ENCODE results near the gene CATSPER1.
A peak's percentile ranks its signal among the peaks of the same experiment; 100 is the strongest.
"Not testable (repeated sequence)": the region's sequence is repeated elsewhere in the genome, so short reads cannot be mapped to it uniquely, and the experiment has no call there.

CATSPER1 gene

DNA sequence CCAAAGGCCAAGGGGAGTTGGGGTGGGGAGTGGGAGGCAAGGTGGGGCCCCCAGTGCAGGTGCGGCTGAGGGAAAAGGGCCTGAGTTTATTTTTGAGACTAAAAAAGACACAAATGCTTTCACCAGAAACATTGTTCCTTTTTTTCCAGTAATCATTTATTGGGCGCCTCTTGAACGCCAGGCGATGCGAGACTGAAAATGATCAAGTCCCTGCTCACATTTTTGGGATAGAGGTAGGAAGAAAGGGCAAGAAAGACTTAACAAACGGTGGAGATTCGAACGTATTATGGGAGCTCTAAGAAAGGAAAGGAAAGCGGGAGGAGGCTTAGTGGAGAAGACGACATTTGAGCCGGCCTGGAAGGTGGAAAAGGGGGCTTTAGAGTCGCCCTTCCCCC is 25.1 kb upstream of the CATSPER1 start:
- DNase-seq: no peak

DNA sequence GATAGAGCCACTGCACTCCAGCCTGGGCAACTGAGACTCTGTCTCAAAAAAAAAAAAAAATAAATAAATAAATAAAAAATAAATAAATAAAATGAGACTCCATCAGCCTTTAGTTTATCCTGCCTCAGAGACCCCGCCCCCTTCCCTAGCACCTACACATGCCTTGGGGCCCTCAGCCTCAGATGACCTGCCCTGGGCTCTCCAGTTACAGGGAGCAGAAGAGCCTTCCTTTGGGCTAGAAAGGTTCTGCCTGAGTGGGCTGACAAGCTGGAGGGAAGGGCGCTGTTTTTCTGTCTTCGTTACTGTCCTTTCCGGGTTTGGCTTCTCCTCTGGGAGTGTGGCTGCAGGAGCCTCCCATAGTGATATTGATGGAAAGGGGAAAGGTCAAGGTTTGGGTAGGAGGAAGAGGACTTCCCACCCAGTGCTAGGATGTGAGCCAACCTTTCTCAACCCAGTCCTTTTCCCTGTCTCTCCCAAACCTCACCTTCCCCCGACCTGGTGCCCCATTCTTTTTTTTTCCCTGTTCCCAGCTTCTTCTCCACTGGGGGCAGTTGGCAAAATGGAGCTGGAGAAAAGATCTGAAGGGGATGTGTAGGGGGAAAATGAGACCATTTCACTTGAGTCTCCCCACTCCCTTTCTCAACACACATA is 24.4 kb upstream of the CATSPER1 start:
- no peak for DNase-seq

DNA sequence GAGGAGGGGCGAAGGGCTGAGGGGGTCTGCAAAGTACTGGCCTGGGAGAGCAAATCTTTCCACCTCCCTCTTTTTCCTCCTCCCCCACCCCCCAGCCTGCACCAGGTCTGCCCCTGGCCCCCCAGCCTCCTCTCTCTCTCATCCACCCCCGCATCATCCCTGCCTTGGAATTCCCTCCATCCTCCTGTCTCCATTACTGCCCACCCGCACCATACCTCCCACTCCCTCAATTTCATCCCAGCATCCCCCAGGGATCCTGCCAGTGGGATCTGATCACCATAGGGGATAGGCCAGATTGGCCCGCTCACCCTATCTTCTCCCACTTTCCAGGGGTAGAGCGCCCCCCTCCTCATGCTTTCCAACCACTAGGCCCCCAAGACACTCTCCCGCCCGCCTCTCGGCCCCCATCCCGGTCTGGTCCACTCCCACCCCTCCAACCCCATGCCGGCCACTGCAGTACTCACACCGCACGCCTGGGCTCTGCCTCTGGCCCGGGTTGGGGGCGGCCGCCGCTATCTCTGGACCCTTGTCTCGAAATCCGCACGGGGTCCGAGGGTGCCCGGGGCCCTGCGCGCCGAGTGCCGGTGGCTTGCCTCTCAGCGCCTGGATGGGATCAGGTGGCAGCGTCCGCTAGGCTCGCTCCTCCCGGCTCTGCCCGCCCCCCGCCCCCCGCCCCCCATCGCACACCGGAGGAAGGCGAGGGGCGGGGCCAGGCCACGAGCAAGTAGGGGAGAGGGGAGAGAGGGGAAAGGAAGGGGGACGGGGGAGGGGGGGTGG is 22.5 kb upstream of the CATSPER1 start, which contains the start of gene GAL3ST3:
GAL3ST3 (minus strand) TSS at position 615 of the 777 bp plus-strand sequence. CDS start 3,746 bp downstream, outside the sequence.
- no peak for DNase-seq

DNA sequence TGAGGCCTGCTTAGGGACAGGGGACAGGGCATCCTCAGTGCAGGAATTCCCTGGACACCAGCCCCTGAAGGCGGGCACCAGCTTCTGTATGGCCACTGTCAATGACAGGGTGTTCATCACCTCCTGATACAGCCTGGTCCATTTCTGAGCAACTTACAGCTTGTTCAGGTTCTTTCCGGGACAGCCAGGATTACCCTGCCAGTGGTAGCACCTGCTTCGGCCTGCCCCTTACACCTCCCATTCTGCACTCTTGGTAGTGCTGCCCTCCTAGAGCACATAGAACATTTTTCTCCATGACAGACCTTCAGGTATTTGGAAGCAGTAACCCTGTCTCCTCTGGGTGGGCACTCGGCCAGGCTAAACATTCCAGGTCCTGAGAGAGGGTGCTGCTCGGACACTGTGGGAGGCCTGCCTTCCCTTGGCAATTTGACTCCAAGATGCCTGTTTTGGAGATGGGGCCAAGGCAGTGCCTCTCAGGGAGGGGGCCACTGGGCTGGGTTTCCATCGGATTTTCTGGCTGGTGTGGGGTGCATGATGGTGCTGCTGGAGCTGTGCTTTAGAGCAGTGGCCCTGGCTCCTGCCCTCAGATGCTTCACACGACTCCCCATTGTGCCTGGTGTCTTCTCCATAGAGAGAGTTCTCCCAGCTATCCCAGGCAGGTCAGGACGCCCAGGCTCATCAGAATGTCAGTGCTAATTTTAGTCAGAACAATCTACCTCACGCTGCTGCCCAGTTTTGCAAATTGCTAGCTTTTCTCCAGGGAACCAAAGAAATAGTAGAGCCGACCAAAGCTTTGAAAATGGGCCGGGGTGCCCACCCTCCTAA is 21.5 kb upstream of the CATSPER1 start:
- DNase-seq: no peak

DNA sequence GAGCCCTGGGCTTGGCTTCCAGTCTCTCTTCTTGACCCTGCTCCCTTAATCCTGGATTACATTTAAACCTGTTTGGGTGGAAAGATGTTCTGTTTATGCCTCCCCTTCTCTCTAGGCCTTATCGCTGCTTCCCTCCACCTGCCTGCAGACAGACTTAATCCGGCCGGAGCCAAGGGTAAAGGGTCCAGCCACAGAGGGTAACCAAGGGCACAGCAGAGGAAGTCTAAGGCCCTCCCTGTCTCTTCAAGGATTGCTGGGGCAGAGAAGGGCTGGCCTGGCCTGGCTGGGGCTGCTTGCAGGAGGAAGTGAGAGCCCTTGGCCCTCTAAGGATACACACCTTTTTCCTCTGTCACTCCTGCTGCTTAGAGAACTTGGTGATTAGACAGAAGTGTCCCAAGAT is 20.6 kb upstream of the CATSPER1 start:
- DNase-seq: no peak

DNA sequence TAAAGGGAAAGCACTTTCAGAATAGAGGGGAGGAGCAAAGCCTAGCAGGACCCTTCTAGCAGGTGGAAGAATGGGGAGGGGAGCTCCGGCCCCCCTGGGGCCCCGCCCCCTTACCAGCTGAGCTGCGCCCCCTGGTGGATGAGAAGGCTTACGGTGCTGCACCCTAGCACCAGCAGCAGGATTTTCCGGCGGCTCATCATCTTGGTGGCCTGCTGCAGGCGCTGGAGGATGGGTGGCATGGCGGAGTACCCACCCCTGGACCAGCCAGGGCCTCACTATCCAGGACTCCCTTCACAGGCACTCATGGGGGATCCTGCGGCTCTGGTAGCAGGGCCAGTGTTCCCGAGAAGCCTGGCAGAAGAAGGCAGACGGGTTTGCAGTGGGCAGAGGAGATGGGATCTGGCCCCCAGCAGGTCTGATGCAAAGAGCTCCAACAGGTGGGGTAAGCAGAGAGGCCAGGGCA is 18.9 kb upstream of the CATSPER1 start:
- DNase-seq: peak; percentile 61

DNA sequence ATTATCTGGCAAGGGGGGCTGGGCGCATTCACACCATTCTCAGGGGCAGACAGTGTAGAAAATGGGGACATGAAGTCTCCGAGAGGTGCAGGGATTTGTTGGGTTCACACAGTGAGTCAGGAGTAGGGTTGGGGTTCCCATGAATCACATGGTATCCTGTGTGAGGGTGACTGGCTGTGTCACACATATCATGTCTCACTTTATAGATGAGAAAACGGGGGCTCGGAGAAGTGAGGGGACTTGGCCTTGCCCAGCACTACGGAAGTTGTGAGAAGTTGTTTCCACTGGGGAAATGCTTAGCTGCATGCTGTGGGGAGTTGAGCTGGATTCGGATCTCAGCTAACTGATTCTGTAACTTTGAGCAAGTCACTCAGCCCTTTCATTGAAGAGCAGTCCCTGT is 18.5 kb upstream of the CATSPER1 start:
- no peak for DNase-seq

DNA sequence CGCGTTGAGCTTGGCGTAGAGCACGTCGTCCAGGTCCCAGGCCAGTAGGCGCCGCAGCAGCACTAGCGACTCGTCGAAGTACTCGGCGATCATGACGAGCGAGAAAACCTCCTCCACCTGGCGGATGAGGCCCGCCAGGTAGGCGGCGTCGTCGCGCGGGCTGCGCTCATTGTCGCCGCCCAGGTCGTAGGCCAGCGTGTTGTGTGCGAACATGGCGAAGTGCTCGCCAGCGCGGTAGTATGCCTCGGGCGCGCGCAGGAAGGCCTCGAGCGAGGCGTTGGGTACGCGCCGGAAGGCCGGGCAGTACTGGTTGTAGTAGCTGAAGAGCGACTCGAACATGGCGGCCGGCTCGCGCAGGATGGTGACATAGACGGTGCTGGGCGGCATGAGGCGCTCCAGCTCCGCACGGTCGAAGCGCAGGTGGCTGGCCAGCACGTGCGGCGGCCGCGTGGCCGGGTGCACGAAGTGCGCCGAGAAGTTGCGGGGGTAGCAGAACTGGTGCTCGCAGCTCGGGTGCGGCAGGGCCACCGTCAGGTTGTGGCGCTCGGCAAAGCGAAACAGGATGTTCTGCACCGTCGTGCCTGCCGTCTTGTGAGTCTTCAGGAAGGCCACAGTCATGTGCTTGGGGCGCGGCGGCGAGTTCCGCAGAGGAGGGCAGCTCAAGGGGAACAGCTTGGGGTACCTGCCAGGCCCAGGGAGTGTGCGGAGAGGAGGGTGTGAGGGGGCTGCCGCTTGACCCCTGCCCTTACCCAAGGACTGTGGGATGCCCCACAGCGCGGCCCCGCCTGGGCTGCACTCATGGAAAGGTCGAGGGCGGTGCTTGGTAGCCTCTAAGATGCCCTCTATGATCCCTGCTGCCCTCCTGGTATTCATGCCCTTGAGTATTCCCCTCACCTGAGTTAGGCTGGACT is 17.0 kb upstream of the CATSPER1 start:
- no peak for DNase-seq

DNA sequence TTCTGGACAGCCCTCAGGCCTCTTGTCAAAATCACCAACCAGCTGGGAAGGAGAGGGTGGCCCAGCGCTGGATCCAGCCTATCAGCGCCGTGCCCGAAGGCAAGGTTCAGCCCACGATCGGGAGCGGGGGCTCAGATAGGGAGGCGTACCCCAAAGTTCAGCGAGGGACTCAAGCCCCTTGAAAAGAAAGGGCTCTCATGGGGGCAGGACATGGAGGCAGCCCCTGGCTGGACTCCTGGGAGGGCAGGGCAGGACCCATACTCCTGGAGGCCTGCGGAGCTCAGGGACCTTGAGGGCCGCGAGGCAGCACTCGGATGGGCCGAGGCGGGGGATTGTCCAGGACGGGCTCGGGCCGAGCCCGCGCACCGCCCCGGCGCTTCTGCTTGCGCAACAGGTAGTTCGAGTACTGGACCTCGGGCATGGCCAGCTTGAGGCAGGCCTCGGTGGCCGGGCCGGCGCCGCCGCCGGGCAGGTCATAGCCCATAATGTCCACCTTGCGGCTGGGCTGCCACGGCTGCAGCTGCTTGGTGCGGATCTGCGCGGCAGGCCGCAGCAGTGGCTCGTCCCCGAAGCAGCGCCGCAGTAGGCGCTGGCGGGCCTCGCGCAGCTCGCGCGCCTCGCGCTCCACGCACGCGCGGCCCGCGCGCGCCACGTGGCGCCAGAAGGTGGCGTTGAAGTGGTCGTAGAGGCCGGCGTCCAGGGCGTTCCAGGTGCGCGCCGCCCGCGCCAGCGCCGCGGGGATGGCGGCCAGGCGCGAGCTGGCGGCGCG is 16.1 kb upstream of the CATSPER1 start:
- DNase-seq: no peak

DNA sequence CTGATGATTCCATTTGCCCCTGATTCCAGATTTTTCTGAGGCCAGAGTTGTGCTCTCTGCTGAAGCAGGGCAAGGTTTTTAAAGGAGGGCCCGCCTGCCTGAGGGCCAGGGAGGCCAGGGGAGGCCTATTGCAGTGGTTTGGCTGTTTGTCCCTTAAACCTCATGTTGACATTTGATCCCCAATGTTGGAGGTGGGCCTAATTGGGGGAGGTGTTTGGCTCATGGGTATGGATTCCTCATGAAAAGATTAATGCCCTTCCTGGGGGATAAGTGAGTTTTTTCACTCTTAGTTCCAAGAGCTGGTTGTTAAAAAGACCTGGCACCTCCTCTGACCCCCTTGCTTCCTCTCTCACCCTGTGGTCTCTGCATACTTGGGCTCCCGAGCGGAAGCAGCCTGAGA is 13.5 kb upstream of the CATSPER1 start:
- no peak for DNase-seq

DNA sequence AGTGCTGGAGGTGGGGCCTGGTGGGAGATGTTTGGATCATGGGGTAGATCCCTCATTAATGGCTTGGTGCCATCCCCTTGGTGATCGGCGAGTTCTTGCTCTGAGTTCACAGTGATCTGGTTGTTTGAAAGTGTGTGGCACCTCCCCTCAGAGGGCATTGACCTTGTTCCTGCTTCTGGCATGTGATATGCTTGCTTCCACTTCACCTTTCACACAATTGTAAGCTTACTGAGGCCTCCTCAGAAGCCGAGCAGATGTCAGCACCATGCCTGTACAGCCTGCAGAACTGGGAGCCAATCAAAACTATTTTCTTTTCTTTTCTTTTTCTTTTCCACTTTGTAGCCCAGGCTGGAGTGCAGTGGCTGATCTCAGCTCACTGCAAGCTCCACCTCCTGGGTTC is 11.0 kb upstream of the CATSPER1 start:
- DNase-seq: no peak

DNA sequence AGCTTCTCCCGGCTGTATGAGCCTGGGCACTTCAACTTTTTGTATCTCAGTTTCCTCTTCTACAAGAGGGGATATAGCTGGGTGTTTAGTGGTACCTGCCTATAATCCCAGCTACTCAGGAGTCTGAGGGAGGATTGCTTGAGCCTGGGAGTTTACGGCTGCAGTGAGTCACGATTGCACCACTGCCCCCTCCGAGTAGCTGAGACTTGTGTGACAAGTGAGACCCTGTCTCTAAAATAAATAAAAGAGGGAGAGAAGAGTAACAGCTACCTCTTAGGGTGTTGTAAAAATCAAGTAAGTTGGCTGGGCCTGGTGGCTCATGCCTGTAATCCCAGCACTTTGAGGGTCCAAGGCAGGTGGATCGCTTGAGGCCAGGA is 10.0 kb upstream of the CATSPER1 start:
- DNase-seq: no peak

DNA sequence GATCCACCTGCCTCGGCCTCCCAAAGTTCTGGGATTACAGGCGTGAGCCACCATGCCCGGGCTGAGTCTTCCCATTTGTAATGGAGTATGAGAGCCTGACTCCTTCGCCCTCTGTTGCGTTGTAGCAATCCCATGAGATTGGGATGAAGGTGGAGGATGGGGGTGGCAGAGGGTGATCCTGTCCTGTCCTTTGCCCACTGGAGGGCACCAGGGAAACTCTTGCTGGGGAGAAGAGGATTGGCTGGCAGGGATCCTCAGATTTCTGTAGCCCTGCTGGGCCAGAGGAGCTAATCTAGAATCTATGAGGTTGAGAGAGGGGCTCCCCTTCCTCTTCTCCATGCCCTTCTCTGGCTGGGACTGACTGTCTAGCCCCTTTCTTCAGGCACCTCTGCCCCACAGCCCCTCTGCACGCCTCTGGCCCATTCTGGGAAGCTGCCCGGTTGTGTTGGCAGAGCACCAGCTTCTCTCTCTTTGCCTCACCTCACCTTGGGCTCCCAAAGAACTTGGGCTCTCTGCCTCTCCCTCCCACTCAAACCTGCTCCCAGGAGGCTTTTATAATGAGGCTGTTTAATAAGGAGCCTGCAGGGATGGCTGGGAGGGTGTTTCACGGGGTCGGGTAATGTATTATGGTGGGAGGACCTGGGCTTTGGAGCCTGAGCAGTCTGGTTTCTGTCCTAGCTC is 9.5 kb upstream of the CATSPER1 start:
- DNase-seq: no peak

DNA sequence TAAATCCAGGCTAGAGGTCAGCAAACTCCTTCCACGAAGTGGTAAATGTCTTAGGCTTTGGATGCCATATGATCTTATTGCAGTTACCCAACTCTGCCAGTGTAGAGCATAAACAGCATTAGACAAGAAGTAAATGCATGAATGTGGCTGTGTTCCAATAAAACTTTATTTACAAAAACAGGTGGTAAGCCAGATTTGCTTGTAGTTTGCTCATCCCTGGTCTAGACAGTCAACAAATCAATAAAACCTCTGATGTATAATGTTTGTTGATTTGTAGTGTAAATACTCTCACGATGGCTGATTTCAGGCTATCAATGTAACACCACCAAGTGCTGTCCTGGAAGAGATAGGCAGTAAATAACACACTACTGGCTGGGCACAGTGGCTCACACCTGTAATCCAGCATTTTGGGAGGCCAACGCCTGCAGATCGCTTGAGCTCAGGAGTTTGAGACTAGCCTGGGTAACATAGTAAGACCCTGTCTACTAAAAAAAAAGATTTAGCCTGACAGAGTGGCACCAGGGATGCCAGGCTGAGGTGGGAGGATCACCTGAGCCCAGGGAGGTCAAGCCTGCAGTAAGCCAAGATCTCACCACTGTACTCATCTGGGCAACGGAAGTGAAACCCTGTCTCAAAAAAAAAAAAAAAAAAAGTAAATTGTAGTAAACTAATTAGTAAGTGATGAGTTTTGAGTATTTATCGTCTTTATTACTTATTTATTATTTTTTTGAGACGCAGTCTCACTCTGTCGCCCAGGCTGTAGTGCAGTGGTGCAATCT is 6.9 kb upstream of the CATSPER1 start:
- DNase-seq: no peak

DNA sequence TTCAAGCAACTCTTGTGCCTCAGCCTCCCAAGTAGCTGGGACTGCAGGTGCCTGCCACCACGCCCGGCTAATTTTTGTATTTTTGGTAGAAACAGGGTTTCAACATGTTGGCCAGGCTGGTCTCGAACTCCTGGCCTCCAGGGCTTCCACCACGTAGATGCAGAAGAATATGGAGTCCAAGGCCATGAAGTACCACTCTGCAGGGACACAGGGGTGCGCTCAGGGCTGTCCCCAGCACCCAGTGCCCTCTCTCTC is 3.2 kb downstream of the CATSPER1 start:
- not testable (repeated sequence) for DNase-seq

DNA sequence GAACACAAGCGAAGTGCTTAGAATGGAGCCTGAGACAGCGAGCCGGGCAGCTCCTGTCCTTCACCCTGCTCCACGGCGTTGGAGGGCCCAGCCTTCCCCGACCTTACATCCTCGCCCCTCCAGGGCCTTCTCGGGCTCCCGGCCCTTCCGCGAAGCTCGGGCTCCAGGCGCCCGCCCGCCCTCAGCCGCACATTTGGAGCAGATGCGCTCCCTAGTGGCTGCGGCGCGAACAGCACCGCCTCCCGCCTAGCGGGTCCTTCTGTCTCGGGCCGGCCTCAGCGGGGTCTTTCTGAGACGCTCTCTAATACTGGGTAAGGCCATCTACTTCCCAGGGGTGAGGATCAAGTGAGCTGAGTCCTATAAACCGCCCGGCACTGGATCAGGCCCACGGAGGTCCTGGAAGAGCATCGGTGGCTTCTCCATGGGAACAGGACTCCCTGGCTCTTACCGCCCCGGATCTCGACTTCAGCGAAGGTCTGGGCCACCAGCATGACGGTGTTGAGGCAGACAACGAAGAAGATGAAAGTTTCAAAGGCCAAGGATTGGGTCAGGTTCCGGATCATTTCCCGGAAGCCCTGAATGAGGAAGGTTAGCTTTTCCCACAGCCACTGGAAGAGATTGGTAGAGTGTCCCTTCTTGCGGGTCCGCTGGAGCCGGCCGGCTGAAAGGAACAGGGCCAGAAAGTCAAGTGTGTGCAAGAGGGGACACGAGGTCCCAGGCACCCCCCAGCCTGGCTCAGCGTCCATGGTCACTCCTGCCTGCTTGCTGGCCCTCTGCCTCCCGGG is 3.7 kb downstream of the CATSPER1 start:
- peak; percentile 39 for DNase-seq

DNA sequence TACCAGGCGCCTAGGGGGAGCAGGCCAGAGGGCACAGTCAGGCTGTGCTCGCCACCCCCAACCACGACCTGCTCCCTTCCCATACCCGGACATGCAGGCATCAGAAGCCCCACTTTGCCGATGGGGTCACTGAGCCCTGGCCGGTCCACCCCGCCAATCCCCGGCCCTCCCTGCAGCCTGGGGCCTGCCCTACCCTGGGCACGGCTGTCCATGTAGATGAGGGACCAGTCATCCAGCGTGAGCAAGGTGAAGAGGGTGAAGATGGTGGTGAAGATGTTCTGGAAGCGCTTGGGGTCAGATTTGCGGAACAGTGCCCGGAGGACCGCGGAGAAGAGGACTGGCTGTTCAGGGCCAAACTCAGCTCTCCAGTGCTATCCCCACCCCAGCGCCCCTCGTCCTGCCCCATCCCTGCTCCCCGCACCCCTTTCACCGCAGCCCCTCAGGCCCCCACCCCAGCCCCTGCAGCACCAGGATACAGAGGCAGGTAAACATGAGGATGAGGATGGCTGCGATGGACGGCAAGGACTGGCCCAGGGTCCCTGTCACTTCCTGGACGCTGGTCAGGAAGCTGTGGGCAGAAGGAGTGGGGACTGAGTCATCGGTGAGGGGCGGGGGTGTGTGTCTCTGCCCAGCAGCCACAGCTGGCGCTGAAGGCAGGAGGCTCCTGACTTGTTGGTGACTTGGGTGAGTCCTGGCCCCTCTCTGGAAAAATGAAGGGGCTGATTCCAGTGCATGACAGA is 5.5 kb downstream of the CATSPER1 start:
- DNase-seq: no peak

DNA sequence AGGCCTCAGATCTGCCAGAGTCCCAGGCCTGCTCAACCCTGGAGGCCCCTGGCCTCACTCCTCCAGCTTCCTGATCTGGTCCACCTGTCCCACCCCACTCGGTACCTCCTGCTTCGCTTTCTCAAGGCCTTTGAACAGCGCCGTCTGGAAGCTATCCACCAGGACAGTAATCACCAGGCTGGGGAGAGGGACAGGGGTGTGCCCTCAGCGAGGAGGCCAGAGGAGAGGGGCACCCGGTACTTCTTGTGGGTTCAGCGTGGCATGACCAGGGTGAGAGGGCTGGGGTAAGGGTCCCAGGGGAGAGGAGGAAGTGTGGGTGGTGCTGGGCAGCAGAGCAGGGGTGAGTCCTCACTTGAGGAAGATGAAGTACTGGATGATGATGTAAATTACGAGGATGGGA is 6.1 kb downstream of the CATSPER1 start:
- DNase-seq: no peak

DNA sequence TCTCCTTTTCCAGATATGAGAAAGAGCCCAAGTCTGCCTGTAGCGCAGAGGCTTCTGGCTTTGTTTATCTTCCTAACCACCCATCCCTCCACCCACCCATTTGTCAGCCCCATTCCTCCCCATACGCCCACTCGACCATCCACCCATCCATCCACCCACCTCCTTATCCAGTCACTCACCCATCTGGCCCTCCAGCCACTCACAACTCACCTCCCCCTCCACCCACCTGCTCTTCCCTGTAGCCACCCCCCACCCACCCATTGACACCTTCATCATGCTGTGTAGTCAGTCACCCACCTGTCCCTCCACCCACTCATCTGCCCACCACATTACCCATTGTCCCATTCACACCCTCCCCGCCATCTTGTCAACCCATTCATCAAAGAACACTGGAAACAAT is 9.0 kb downstream of the CATSPER1 start:
- DNase-seq: no peak
